Left hindlimb (tissue), 1 donor: ENCODE measurements around the gene KAT5.
"Not testable (repeated sequence)": the region's sequence is repeated elsewhere in the genome, so short reads cannot be mapped to it uniquely, and the experiment has no call there.

Experiments
- DNase-seq: peaks from one replicate; pipeline ENCODE4 v3.0.0-alpha.2; 2018

The KAT5 gene

DNA sequence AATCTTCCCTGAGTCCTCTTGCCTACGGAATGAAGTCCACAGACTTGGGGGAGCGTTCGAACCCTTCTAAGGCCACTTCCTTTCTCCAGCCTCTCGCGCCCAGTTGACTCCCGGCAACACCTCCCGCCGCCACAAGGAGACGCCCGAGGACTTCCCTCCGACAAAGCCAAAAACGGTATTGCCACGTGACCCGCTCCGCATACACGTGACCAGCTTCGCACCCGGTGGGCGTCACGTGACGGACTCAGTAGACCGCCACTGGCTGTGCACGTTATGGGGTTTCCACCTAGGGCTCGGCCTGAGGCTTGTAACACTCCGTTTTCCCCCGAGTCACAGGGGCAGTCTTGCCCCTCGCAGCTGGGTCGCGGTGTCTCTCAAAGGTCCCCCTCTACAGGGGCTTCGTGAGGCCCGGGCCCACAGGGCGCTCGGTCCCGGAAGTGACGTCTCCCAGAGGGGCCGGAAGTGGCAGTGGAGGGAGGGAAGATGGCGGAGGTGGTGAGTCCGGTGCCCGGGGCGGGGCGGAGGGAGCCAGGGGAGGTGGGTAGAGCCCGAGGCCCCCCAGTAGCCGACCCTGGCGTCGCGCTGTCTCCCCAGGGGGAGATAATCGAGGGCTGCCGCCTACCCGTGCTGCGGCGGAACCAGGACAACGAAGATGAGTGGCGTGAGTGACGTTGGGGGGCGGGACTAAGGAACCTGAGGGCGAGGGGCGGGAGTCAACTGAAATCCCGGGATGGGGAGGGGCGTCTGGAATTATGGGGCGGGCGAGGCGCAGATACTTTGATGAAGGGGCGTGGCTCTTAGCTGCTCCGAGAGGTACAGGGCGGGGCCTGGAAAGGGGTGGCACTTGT lies at the start of gene KAT5:
Gene KAT5 (plus strand): TSS at position 468 of the 848 bp plus-strand sequence. CDS start 16 bp downstream, at position 484.
- peak; percentile 99 for DNase-seq

DNA sequence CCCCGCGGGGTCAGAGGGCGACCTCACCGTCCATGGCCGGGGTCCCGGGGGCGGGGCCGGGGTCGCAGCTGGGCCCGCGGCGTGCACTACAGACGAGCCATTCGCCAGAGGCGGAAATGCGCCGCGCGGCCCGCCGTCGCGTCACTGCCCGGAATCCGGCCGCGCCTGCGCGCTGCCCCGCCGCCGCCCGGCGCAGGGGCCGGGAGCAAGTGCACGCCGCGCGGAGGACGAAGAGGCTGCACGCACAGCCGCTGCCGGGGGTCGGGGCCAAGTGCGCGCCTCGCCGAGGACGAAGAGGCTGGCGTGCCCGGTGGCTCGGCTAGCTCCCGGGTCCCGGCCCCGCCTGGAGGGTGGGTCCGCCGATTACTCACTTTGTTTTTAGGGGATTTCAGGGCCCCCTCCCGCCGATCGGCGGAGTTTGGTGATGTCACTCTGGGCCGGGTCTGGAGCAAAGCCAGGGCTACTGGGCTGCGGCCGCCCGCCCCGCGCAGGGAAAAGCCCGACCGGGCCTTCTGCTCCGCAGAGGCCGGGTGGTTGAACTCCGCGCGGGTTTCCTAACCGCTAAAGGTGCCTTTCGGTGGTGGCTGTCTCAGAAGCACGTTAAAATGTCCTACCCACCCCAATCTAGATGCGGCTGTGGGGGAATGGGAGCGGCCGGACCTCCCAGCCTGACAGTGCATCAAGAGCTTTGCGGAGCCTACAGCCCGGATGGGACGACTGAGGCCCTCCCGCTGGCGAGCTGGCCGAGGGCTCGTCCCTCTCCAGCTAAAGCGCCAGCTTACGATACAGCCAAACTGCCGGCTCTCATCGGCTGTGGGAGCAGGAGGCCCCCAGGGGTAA lies 49.0 kb upstream of the KAT5 start, which contains the start of gene RELA:
Gene RELA (minus strand): TSS at position 118 of the 840 bp plus-strand sequence. CDS start 84 bp downstream, at position 34.
- peak; percentile 97 for DNase-seq

GRCh38 chr11:65663639-65664200 lies 48.3 kb upstream of the KAT5 start:
- peak; percentile 79 for DNase-seq

- no peak for DNase-seq
These were observed 39.7 kb upstream of the KAT5 start for GRCh38 chr11:65672180-65672860.

DNA sequence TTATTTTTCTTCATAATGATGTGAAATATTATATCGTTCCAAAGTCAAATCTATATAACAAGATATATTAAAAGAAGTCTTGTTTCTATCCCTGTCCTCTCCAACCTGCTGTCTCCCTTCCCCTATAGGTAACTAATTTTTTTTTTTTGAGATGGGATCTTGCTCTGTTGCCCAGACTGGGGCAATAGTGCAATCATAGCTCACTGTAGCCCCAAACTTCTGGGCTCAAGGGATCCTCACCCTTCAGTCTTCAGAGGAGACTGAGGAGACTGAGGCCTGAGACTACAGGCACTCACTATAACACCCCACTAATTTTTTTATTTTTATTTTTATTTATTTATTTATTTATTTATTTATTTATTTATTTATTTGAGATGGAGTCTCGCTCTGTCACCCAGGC lies 39.1 kb upstream of the KAT5 start:
- no peak for DNase-seq

- DNase-seq, result no peak
These were observed 31.8 kb upstream of the KAT5 start for GRCh38 chr11:65680192-65680743.

DNA sequence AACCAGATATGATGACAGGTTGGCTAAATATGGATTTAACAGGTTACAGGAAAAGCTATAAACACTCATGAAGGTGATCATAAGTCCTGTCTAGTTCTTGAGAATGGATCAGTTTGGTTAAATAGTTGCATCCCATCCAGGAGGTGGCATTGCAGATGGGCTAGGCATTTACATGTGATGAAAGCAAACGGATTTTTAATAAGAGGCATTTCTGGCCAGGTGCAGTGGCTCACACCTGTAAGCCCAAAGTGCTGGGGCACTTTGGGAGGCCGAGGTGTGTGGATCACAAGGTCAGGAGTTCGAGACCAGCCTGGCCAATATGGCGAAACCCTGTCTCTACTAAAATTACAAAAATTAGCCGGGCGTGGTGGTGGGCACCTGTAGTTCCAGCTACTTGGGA lies 28.6 kb upstream of the KAT5 start:
- DNase-seq, result not testable (repeated sequence)

- DNase-seq, result no peak
These were observed 26.1 kb upstream of the KAT5 start for GRCh38 chr11:65685981-65686380.

DNA sequence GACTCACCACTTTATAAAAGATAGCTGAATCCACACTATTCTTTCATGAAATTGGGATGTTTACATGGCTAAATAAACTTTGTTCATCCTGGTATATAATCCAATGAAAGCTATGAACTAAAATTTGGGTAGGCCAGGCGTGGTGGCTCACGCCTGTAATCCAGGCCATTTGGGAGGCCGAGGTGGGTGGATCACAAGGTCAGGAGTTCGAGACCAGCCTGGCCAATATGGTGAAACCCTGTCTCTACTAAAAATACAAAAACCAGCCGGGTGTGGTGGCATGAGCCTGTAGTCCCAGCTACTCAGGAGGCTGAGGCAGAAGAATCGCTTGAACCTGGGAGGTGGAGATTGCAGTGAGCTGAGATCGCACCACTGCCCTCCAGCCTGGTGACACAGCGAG lies 20.2 kb upstream of the KAT5 start:
- not testable (repeated sequence) for DNase-seq

DNA sequence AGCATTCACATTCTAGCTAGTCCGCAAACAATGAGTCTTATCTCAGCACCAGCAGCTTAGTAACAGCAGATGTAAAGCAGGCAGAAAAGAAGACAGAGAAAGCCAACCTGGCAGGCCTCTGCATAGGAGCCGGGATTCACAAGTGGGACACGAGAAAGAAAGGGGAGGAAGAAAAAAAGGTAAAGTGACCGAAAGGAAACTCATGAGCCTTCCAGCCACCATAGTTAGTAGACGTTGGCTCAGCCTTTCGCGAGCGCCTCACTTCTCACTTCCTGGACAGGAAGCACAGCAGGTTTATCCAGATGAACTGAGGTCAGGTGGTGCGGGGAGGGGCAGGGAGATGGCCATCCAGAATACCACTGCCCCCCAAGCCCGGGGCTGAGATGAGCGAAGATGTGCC lies 19.7 kb upstream of the KAT5 start:
- no peak for DNase-seq

DNA sequence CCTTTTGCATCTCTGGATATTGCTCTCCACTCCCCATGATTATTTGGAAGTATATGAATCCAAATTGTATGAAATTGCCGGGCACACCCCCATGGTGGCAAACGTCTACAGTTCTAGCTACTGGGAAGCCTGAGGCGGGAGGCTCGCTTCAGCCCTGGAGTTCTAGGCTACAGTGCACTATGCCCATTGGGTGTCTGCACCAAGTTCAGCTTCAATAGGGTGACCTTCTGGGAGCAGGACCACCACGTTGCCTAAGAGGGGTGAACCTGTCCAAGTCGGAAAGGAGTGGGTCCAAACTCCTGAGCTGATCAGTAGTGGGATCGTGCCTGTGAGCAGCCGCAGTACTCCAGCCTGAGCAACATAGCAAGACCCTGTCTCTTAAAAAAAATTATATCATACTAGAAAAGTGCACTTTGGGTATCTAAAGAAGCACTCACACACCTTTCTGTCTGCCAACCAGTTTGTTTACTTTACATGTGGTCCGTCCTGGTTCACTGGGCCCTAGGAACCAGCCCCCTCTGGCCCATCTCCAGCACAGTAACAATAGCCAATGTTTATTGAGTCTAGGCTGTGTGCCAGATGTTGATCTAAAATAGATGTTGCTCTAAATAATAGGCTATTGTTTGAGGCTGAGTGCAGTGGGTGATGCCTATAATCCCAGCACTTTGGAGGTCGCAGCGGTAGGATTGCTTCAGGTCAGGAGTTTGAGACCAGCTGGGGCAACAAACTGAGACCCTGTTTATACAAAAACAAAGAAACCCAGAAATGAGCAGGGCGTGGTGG lies 16.4 kb upstream of the KAT5 start:
- DNase-seq, result no peak

DNA sequence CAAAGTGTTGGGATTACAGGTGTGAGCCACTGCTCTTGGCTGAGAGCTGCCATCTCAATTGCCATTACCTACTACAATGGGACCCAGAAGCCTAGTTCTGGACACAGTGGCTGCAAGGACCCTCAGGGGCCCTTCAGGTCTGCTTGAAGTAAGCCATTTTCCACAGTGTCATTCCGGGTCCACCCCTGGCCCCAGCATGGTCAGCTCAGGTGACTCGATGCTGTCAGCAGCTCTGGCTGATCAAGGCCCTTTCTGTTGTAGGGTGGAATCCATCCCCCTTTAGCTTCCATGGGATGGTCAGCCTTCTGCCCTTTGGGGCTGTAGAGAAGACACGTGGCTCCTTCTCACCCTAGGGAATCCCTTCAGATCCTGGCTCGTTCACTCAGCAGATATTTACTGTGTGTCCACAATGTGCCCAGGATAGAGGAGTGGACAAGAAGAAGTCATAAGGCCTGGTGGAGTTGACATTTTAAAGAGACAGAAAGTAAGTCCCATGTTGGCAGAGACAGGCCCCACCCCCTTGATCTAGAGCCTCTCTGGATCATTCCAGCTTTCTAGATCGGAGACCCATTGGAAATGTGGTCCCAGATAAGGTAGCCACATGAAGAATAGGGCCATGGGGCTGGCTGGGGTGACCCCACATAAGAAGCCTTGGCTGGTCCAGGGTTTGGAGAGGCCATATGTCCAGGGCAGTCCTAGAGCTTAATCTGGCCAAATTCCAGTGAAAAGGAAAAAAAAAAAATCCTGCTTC lies 15.1 kb upstream of the KAT5 start:
- DNase-seq, result no peak

DNA sequence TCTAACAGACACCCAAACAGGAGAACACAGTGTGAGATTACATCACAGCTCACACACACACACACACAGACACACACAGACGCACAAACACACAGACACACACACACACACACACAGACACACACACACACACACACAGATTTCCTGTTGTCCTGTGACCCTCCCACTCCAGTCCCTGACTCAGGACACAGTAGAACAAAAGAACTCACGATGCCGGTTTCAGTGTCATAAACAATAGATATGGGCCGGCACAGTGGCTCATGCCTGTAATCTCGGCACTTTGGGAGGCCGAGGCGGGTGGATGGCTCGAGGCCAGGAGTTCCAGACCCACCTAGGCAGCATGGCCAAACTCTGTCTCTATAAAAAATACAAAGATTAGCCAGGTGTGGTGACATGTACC lies 13.8 kb upstream of the KAT5 start:
- no peak for DNase-seq

DNA sequence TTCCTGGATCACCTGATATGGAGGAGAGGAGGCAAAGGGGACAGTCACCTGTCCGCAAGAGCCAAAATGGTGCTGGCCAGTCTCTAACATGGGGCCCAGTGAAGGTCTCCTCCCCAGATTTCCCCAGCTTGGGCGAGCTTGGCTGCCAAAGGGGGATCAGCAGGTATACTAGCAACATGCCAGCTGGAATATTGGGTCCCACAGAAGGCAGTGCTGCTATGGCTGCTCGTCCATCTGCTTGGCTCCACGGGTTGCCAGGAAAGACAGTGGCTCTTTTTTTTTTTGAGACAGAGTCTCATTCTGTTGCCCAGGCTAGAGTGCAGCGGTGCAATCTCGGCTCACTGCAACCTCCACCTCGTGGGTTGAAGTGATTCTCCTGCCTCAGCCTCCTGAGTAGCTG lies 12.7 kb upstream of the KAT5 start:
- no peak for DNase-seq

DNA sequence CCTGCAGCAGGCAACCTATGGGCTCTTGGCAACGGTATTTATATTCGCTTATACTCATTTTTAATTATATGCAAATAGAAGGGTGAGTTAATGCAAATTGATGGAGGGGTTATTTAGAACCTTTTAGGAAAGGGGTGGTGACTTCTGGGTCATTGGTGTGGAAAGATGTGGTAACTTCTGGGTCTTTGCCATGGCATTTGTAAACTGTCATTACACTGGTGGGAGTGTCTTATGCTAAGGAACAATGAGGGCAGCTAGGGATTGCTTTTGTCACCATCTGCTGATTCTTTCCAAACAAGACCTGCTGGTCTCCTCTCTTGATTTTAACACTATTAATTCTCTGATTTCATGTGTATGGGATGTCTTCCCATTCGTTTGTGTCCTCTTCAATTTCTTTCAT lies 11.7 kb upstream of the KAT5 start:
- DNase-seq, result no peak

DNA sequence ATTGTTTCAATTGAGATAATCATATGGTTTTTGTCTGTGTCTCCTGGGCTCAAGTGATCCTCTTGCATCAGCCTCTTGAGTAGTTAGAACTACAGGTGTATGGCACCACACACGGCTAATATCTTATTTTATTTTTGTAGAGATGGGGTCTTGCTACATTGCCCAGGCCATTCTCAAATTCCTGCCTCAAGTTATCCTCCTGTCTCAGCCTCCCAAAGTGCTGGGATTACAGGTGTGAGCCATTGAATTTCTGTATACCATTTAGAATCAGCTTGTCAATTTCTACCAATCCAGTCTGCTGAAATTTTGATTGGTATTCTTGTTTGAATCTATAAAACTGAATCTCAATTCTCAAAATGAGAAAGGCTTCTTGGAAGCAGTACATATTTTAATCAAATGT lies 10.4 kb upstream of the KAT5 start:
- DNase-seq, result no peak

- no peak for DNase-seq
These were observed 8.2 kb upstream of the KAT5 start for GRCh38 chr11:65703846-65704245.

DNA sequence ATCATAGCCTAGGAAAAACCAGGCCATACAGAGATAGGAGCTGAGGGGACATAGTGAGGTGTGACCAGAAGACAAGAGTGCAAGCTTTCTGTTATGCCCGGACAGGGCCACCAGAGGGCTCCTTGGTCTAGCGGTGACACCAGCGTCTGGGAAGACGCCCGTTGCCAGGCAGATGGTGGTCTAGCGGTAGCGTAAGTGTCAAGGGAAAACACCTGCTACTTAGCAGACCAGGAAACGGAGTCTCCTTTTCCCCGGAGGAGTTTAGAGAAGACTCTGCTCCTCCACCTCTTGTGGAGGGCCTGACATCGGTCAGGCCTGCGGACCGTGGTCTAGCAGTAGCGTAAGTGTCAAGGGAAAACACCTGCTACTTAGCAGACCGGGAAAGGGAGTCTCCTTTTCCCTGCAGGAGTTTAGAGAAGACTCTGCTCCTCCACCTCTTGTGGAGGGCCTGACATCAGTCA lies 5.7 kb upstream of the KAT5 start:
- peak; percentile 58 for DNase-seq

DNA sequence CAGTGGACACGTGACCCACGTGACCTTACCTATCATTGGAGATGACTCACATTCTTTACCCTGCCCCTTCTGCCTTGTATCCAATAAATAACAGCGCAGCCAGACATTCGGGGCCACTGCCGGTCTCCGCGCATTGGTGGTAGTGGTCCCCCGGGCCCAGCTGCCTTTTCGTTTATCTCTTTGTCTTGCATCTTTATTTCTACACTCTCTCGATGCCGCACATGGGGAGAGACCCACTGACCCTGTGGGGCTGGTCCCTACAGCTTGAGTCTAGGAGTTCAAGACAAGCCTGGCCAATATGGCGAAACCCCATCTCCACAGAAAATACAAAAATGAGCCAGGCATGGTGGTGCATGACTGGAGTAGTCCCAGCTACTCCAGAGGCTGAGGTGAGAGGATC lies 5.0 kb upstream of the KAT5 start:
- not testable (repeated sequence) for DNase-seq

GRCh38 chr11:65708451-65708850 lies 3.6 kb upstream of the KAT5 start:
- DNase-seq, result no peak

- DNase-seq, result no peak
These were observed 2.4 kb upstream of the KAT5 start for GRCh38 chr11:65709661-65710060.
